Measurements from ENCODE around the gene HOXC11.

GRCh38 chr12:54010053-54010971, 37.4 kb downstream of the HOXC11 start:
- TF ChIP-seq CTCF (IDR thresholded peaks at IDR 0.05) (no peak), POLR2AphosphoS5 (IDR thresholded peaks at IDR 0.05) (no peak), POLR2A (IDR thresholded peaks at IDR 0.05) (no peak), EP300 (IDR thresholded peaks at IDR 0.05) (no peak)

All from gastroesophageal sphincter (tissue), 3 donors.